COR-L47 (cell line): ENCODE measurements around the gene SIK3.
"Not testable (repeated sequence)": the region's sequence is repeated elsewhere in the genome, so short reads cannot be mapped to it uniquely, and the experiment has no call there.

Source experiments
- DNase-seq: peaks from one replicate; lab custom pipeline; 2025; lab: John Stamatoyannopoulos, UW

The SIK3 gene

GRCh38 chr11:116825854-116826750 is 272.1 kb downstream of the SIK3 start:
- DNase-seq: no peak

GRCh38 chr11:116825434-116825833 is 272.8 kb downstream of the SIK3 start:
- DNase-seq: no peak

DNA sequence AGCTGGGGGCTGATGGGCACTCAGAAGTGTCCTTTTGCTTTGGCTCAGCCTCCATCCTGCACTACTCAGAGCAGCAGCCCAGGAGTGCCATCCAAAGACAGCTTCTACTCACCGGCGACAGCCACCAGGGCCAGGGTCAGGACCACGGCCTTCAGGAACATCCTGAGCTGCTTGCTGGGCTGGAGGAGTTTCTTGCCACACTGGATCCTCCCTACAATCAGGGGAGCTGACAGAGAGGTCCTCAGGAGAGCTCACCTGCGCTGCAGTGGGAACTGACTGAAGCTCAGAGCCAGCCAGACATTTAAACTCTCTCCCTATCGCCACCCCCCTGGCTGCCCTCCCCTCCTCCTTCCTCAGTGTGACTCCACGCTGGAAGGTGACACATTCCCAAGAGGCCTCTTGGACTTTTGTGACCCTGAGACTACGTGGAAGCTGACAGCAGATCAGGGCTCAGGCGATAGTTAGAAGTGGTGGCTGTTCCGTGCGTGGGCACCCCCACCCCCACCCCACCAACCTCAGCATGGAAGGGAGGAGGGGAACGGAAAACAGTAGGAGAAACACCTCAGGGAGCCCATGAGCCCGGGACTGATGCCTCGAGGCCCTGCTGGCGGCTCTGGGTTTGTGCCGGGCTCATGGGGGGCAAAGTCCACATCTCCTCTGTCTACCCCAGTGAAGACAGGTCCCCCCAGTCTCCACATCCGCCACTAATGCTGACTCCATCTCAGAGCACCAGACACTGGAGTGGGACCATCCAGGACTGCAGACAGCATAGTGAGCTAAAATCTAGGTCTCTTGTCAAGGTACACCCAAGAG is 275.0 kb downstream of the SIK3 start, which contains the start of gene APOA4:
Gene APOA4, minus strand, starts transcription at position 274 of the 813 bp plus-strand sequence. Its CDS starts 113 bp downstream, at position 161.
- DNase-seq: no peak

GRCh38 chr11:116822575-116822974 is 275.7 kb downstream of the SIK3 start:
- DNase-seq: no peak

GRCh38 chr11:116821050-116821918 is 276.9 kb downstream of the SIK3 start:
- no peak for DNase-seq

- no peak for DNase-seq
These were observed 279.2 kb downstream of the SIK3 start for GRCh38 chr11:116819049-116819448.

GRCh38 chr11:116814502-116814901 is 283.7 kb downstream of the SIK3 start:
- no peak for DNase-seq

- no peak for DNase-seq
These were observed 284.3 kb downstream of the SIK3 start for GRCh38 chr11:116813781-116814471.

GRCh38 chr11:116813170-116813569 is 285.1 kb downstream of the SIK3 start:
- DNase-seq: no peak

DNA sequence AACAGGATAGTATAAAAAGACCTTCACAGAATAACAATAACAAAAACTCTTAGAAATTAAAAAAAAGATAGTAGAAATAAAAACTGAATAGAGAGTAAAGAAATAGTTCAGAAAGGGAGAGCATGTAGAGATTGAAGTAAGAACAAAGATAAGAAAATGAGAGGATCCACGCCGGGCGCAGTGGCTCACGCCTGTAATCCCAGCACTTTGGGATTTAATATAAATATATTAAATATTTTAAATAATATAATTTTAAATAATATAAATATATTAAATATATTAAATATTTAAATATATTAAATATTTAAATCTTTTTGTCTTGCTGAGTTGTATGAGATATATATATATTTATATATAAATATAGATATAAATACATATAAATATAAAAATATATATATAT is 286.1 kb downstream of the SIK3 start:
- no peak for DNase-seq

- no peak for DNase-seq
These were observed 287.0 kb downstream of the SIK3 start for GRCh38 chr11:116811194-116811593.

GRCh38 chr11:116808262-116809175 is 289.7 kb downstream of the SIK3 start:
- DNase-seq: no peak

DNA sequence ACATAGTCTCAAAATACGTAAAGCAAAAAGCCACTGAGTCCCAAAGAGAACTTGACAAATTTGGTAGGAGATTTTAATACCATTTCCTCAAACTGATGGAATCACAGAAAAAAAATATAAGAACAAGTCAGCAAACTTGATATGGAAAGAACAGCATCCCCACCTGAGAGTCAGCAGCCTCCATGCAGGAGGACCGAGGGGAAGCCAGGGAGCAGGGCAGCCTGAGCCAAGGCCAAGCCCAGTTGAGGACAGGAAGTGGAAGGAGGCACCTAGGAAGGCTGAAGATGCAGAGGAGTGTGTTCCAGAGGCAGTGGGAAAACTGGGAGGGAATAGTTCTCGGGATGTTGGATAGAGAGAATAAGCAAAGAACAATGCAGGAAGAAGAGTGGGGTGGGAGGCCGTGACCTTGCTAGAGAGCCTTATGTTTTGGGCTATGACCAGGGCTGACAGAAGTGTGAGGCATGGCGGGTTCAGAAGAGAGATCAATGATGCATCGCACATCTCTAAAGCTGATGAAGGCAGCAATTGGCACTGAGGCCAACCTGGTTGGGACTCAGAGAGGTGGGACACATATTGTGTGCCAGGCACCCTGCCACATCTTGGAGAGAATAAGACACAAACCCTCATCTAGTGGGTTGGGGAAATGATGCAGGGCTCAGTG is 290.5 kb downstream of the SIK3 start:
- DNase-seq: no peak

GRCh38 chr11:116804001-116804400 is 294.2 kb downstream of the SIK3 start:
- DNase-seq: no peak

GRCh38 chr11:116801662-116802061 is 296.6 kb downstream of the SIK3 start:
- DNase-seq: not testable (repeated sequence)

GRCh38 chr11:116800610-116801009 is 297.6 kb downstream of the SIK3 start:
- DNase-seq: no peak

DNA sequence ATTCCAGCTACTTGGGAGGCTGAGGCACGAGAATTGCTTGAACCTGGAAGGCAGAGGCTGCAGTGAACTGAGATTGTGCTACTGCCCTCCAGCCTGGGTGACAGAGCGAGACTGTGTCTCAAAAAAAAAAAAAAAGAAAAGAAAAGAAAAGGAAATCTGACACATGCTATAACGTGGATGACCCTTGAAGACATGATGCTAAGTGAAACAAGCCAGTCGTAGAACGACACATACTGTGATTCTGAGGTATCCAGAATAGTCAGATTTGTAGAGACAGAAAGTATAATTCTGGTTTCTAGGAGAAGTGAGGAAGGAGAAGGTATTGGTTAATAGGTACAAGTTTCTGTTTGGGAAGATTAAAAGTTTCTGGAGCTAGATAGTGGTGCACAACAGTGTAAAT is 299.9 kb downstream of the SIK3 start:
- no peak for DNase-seq

DNA sequence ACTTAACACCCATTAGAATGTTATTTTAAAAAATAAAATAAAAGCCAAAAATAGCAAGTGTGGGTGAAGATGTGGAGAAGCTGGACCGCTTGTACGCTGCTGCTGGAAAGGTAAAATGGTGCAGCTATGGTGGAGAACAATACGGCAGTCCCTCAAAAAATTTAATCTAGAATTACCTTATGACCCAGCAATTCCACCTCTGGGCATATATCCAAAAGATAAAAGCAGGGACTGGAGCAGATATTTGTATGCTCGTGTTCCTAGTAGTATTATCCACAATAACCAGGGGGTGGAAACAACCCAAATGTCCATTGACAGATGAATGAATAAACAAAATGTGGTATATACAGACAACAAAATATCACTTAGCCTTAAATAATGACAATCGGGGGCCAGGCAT is 300.4 kb downstream of the SIK3 start:
- no peak for DNase-seq

DNA sequence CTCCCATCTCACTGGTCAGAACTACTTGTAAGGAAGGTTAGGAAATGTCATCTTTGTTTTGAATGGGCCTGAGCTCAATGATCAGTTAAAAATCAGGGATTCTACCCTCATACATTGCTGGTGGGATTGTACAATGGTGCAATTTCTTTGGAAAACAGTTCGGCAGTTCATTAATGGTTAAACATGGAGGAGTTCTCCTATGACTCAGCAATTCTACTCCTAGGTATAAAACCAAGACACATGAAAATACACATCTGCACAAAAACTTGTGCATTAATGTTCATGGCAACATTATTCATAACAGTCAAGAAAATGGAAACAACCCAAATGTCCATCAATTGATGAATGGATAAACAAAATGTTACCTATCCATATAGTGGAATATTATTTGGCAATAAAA is 301.7 kb downstream of the SIK3 start:
- DNase-seq: no peak

DNA sequence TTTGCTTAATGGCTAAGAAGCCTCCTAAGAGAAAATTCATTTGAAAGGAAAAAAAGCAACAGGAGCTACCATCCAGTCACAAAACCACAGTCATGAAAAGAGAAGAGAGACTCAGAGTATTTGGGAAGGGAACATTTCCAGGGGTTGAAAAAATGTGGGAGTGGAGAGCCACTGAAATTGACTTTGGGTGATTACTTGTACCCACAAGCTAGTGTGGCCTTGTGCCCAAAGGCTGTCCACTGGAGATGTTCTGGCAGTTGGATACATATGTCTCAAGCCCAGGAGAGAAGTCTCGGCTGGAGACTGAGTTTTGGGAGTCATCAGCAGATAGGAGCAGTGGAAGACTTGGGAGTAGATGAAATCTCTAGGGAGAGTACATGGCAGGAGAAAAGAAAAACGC is 303.4 kb downstream of the SIK3 start:
- DNase-seq: no peak
